GM12873 (cell line): ENCODE data around the gene ATP10B.

Experiments used
- TF ChIP-seq, protein P1 (sequence below): IDR thresholded peaks from 2 replicates; pipeline ENCODE4 v1.5.1; 2012; ENCODE audit warnings: low read depth, mild to moderate bottlenecking, moderate library complexity, low read length, control low read depth; ENCODE audit not compliant: insufficient read depth; ENCODE audit errors: missing control alignments

ATP10B gene

DNA sequence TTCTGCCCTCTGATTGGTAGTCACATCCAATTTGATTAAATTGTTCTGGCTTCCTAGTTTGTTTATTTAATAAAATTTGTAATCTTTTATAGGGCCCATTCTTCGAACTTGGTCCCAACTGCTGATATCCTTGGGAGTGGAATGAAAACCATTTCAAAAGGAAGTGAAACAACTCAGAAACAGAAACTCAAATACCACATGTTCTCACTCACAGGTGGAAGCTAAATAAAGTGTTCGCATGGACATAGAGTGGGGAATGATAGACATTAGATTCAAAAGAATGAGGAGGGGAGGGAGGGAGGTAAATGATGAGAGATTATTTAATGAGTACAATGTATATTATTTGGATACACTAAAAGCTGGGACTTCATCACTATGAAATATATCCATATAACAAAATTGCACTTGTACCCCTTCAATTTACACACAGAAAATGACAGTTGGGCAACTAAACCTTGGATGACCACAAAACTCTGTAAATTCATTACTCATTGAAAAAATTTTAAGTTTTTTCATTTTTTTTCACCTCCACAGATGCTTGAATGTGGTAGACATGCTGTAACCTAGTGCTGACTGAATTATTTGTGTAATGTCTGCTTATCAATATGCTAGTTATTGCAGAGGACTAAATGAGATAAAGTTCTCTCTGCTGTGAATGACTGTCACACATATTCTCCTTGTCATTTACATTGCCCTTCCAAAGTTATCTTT lies 16.0 kb downstream of the ATP10B start:
- TF ChIP-seq, protein P1, sequence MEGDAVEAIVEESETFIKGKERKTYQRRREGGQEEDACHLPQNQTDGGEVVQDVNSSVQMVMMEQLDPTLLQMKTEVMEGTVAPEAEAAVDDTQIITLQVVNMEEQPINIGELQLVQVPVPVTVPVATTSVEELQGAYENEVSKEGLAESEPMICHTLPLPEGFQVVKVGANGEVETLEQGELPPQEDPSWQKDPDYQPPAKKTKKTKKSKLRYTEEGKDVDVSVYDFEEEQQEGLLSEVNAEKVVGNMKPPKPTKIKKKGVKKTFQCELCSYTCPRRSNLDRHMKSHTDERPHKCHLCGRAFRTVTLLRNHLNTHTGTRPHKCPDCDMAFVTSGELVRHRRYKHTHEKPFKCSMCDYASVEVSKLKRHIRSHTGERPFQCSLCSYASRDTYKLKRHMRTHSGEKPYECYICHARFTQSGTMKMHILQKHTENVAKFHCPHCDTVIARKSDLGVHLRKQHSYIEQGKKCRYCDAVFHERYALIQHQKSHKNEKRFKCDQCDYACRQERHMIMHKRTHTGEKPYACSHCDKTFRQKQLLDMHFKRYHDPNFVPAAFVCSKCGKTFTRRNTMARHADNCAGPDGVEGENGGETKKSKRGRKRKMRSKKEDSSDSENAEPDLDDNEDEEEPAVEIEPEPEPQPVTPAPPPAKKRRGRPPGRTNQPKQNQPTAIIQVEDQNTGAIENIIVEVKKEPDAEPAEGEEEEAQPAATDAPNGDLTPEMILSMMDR: no peak

DNA sequence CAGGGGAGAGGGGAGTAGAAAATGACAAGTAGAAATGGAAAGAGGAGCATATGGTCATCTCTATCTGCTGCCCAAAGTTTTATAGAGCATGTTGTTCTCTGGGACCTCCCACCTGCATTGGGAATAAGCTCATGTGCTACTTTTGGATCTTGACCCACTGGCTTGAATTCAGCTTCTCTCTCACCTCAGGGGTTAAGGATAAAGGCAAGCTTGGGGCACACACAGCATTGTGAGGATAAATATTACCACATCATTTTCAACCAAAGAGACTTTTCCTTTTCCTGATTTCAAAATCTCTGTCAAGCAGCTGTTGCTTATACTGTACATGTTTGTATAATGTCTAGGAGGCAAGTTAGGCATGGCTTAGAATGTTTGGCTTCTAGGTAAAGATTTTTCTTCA lies 16.6 kb downstream of the ATP10B start:
- TF ChIP-seq, protein P1: no peak

DNA sequence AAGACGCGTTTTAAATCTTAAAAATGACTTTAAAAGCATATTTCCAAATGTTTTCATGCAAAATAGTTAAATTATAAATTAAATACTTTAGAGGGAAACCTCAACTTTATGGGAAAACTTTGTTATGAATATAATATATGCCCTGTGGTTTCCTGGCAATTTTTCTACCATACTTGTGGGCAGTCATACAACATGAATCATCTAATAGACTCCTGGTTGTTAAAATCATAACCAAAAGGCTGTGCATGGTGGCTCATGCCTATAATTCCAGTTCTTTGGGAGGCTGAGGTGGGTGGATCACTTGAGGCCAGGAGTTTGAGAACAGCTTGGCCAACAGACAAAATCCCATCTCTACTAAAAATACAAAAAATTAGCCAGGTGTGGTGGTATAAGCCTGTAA lies 18.2 kb downstream of the ATP10B start:
- TF ChIP-seq, protein P1: no peak

DNA sequence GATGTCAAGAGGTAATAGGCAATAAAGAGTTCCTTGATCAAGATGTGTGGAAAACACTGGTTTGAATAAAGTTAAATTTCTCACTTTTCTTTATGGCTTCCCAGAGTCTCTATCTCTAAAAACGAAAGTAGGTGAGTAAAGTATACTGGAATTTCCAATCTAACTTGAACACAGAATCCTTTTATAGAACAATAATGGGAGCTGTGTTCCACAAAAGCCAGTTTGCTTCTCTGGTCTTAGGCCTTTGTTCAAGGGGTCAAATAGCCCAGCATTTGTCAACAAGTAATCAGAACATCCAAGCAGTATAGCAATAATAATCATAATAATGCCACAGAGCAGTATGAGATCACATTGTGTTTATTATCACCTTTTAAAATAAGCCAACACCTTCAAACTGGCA lies 20.2 kb downstream of the ATP10B start:
- TF ChIP-seq, protein P1: no peak

DNA sequence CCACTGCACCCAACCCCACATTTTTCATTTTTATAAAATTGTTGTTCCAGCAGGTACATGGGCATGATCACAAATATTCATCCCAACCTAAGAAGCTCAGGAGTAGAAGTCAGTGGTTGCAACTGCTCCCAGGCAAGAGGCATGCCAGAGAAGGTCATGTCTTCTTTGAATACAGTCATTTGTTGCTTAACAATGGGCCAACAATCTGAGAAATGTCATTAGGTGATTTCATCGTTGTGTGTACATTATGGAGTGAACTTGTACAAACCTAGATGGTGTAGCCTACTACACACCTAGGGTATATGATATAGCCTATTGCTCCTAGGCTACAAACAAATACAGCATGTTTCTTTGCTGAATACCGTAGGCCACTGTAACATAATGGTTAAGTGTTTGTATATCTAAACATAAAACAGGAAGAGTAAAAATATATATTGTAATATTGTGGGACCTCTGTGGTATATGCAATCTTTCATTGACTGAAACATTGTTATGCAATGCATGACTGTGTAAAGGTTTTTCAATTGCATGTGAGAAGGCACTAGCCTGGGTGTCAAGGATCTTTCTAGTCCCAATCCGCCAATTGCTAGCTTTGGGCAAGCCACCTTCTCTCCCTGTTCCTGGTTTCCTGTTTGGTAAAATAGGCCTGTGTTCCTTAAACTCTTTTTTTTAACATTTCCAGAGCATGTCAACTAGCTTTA lies 27.6 kb downstream of the ATP10B start:
- TF ChIP-seq, protein P1: no peak

DNA sequence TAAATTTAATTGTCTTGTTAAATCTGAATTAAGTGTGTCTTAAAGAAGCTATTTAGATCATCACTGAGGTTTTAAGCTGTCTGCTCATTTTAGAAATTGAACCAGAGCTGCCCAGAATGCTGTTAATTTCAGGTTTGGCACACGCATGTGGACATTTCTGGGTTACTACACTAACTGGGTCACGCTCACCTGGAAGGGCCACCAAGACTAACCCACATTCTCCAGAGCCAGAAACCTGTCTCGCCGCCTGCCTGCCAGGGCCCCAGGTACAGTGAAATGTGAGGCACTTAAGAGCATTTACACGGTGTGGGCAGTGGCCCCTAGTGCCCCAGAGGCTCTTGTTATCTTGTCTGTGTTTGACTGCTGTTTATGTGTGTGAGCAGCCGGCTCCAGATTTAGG lies 46.6 kb downstream of the ATP10B start:
- TF ChIP-seq, protein P1: no peak

DNA sequence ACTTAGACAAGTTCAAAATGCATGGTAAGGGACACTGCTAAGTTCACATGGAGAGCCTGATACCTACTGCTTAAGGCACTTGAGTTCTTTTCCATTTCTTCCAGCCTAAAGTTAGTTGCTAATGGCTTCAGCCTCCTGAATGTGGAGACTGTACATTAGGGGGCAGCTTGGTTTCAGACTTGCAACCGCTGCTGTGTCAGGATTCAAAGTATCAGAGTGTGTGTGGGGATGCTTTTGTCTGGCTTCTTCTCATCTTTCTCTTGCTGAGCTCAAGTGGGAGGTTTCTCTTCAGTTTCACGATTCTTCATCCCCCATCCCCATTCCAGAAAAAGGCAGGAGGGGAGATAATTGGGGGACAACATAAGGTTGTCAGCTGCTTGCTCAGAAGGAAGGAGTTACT lies 49.4 kb downstream of the ATP10B start:
- TF ChIP-seq, protein P1: peak; percentile 5
